H1 (cell line): ENCODE measurements around the gene GNAI2. TPM values are rescaled to one million over a fixed set of nuclear protein-coding genes. Genes with fewer than 3 reads are reported as not detected.
A peak's percentile ranks its signal among the peaks of the same experiment; 100 is the strongest.

Source experiments
- ATF2 ChIP-seq: IDR thresholded peaks from 2 replicates; pipeline ENCODE4 v1.6.1; 2012; ENCODE audit warnings: low read length, inconsistent platforms
- CREB1 ChIP-seq: IDR thresholded peaks from 2 replicates; pipeline ENCODE4 v1.6.1; 2012; ENCODE audit warnings: inconsistent platforms
- CTBP2 ChIP-seq: IDR thresholded peaks from 2 replicates; pipeline ENCODE4 v1.7.0; 2011; ENCODE audit warnings: borderline replicate concordance, mild to moderate bottlenecking, moderate library complexity, mixed read lengths, low read length; ENCODE audit not compliant: insufficient read depth, insufficient read length
- E2F6 ChIP-seq: IDR thresholded peaks from 2 replicates; pipeline ENCODE4 v1.6.1; 2012; ENCODE audit warnings: inconsistent platforms
- GABPA ChIP-seq: IDR thresholded peaks from 2 replicates; pipeline ENCODE4 v1.6.1; 2011; ENCODE audit warnings: mild to moderate bottlenecking, low read length, moderate library complexity, borderline replicate concordance; ENCODE audit not compliant: insufficient read depth
- KDM4A ChIP-seq: IDR thresholded peaks from one replicate; pipeline ENCODE4 v1.7.1; 2012; ENCODE audit warnings: low read depth, mild to moderate bottlenecking, moderate library complexity, low read length, inconsistent platforms; ENCODE audit not compliant: severe bottlenecking
- KDM5A ChIP-seq: fragments of 200-600 bp; IDR thresholded peaks from 2 replicates; pipeline ENCODE4 v1.7.1; 2012; ENCODE audit warnings: mild to moderate bottlenecking, low read length, inconsistent platforms, mixed read lengths
- MAFK ChIP-seq: IDR thresholded peaks from 2 replicates; pipeline ENCODE4 v1.6.1; 2012; ENCODE audit warnings: low read depth, mild to moderate bottlenecking, improper control_type of control experiment, low read length
- NANOG ChIP-seq: IDR thresholded peaks from 2 replicates; pipeline ENCODE4 v1.6.1; 2011; ENCODE audit warnings: low read length, low read depth, mild to moderate bottlenecking, inconsistent platforms; ENCODE audit not compliant: insufficient read depth, poor library complexity, severe bottlenecking
- PHF8 ChIP-seq: fragments of 200-600 bp; sonication (generic); conservative IDR thresholded peaks from 2 replicates; pipeline ENCODE4 v1.7.1; 2012; ENCODE audit warnings: low read depth, mild to moderate bottlenecking, inconsistent platforms, low read length, moderate library complexity
- RFX5 ChIP-seq: IDR thresholded peaks from 2 replicates; pipeline ENCODE4 v1.6.1; 2011; ENCODE audit warnings: low read depth, low read length, improper control_type of control experiment, borderline replicate concordance
- SAP30 ChIP-seq: fragments of 300-600 bp; sonication (generic); IDR thresholded peaks from 2 replicates; pipeline ENCODE4 v1.7.1; 2012; ENCODE audit warnings: low read length, moderate library complexity, mild to moderate bottlenecking, inconsistent platforms; ENCODE audit not compliant: insufficient read depth, insufficient replicate concordance
- SIN3A ChIP-seq, 2 experiments: IDR thresholded peaks in 1 of 2; conservative IDR thresholded peaks in 1 of 2; 2 replicates each; pipeline ENCODE4 v1.6.1; 2011 to 2012; ENCODE audit warnings: low read length in 2 of 2, improper control_type of control experiment in 1 of 2, low read depth in 1 of 2, mild to moderate bottlenecking in 1 of 2
- SIRT6 ChIP-seq: IDR thresholded peaks from one replicate; pipeline ENCODE4 v1.7.1; 2012; ENCODE audit warnings: low read length, inconsistent platforms
- SUZ12 ChIP-seq: fragments of 200-600 bp; sonication (generic); IDR thresholded peaks from 2 replicates; pipeline ENCODE4 v1.6.1; 2012; ENCODE audit warnings: mild to moderate bottlenecking, inconsistent platforms, low read length, moderate library complexity, mixed read lengths
- TAF1 ChIP-seq: IDR thresholded peaks from 2 replicates; pipeline ENCODE4 v1.6.1; 2011; ENCODE audit warnings: mild to moderate bottlenecking, low read depth, low read length
- TAF7 ChIP-seq: optimal IDR thresholded peaks from 2 replicates; pipeline ENCODE3; 2011; ENCODE audit warnings: low read depth, mild to moderate bottlenecking, inconsistent platforms, low read length, moderate library complexity, borderline replicate concordance
- USF2 ChIP-seq: IDR thresholded peaks from 2 replicates; pipeline ENCODE4 v1.6.1; 2011; ENCODE audit warnings: low read length, improper control_type of control experiment
- ZNF274 ChIP-seq: IDR thresholded peaks from 2 replicates; pipeline ENCODE4 v1.7.0; 2012; ENCODE audit warnings: low read length, borderline replicate concordance; ENCODE audit errors: extremely low read depth
- polyA plus RNA-seq, 7 experiments: library from polyadenylated mRNA; depleted of rRNA in 3 of 7; stranded (reverse) in 5 of 7; unstranded in 2 of 7; fragments of >200 nt in 5 of 7; fragments of 200-250 nt in 2 of 7; gene quantifications; 1 replicate in 5 of 7; 2 replicates in 1 of 7; 4 replicates in 1 of 7; pipeline versions ENCODE4 v1.2.1 to v1.2.3, GENCODE V29; 2011 to 2013; ENCODE audit warnings: missing spikeins in 2 of 7, mixed read lengths in 2 of 7
- total RNA-seq: library from RNA; stranded (reverse); fragmentation: NEBNext Ultra II Directional; extraction: Animal tissue kit (Norgen Biotek cat#: 25700); gene quantifications from 2 replicates; pipeline ENCODE4 v1.2.1, GENCODE V29; 2021

The GNAI2 gene
- total and polyA plus RNA-seq, 2 of the 8 experiments (the other 6 are each of a cell fraction or from before 2014, with no cell fraction given): 168 to 539 TPM

GRCh38 chr3:50235716-50236483 lies at the start of gene GNAI2 (continued):
- TF ChIP-seq MAFK (no peak), ZNF274 (no peak), PHF8 (peak; percentile 80), CREB1 (0 out of 2 replicates have a peak, but pooled peaks have one; percentile 17), KDM4A (no peak), E2F6 (no peak), SIRT6 (no peak), CTBP2 (no peak), TAF7 (peak; percentile 87), SUZ12 (no peak), KDM5A (no peak), GABPA (no peak), SIN3A (conservative IDR thresholded peaks at IDR 0.05 in 1 of 2, IDR thresholded peaks at IDR 0.05 in 1 of 2; ENCODE audit: low read depth in 1 of 2, low read length in 2 of 2) (no peak; a peak in 1 of 4 replicates), RFX5 (peak; percentile 36; the same call in 1 of the 2 replicates), NANOG (no peak), ATF2 (no peak), USF2 (0 out of 2 replicates have a peak, but pooled peaks have one; percentile 4), TAF1 (peak; percentile 89), SAP30 (no peak)
